ENCODE results near the gene AMFR.
"Not testable (repeated sequence)": the region's sequence is repeated elsewhere in the genome, so short reads cannot be mapped to it uniquely, and the experiment has no call there.

The AMFR gene

GRCh38 chr16:56399486-56399885 lies 25.9 kb downstream of the AMFR start:
- DNase-seq: no peak
- intact Hi-C loops (cut with DNase I): no loop called here

DNA sequence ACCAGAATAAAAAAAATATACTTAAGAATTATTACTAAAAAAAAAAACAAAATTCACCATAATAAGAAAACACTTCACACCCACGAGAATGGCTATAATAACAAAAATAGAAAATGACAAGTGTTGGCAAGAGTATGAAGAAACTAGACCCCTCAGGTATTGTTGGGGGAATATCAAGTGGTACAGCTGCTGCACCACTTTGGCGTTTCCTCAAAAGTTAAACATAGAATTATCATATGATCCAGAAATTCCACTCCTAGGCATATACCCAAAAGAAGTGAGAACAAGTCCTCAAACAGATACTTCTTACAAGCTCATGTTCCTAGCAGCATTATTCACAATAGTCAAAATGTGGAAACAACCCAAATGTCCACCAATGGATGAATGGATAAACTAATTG lies 26.3 kb downstream of the AMFR start:
- intact Hi-C loops (cut with DNase I): no loop called here
- no peak for DNase-seq

DNA sequence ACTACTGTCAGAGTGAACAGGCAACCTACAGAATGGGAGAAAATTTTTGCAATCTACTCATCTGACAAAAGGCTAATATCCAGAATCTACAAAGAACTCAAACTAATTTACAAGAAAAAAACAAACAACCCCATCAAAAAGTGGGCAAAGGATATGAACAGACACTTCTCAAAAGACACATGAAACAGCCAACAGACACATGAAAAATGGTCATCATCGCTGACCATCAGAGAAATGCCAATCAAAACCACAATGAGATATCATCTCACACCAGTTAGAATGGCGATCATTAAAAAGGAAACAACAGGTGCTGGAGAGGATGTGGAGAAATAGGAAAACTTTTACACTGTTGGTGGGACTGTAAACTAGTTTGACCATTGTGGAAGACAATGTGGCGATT lies 28.6 kb downstream of the AMFR start:
- intact Hi-C loops (cut with DNase I); DNase-seq: not testable (repeated sequence)

DNA sequence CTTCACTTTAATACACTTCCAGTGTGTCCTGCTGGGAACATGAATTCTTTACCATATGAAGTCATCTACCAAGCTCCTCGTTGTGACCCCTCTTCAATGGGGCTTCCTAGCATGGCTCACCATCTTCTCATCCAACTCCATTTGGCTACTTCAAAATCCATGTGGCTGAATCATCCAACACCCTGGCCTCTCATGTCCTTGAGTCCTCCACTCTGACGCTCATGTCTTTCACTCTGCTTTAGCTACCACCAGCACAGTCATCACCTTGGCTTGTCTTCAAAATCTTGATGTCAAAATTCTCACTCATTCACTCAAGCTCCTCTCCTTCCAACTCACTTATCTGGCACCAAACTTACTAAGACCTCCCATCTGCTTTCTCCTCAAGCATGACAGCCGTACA lies 35.8 kb downstream of the AMFR start:
- no peak for DNase-seq
- intact Hi-C loops (cut with DNase I): no loop called here

DNA sequence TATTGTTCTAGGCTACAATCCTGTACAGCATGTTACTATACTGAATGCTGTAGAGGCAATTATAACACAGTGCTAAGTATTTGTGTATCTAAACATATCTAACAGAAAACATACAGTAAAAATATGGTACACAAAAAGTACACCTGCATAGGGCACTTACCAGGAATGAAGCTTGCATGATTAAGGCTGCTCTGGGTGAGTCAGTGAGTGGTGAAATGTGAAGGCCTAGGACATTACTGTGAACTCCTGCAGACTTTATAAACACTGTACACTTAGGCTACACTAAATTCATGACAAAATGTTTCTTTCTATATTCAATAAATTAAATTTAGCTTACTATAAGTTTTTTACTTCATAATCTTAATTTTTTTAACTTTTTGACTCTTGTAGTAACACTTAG lies 37.1 kb downstream of the AMFR start:
- no peak for DNase-seq
- intact Hi-C loops (cut with DNase I): no loop called here

- intact Hi-C loops (cut with DNase I): no loop called here
- DNase-seq: no peak
Measured at GRCh38 chr16:56387396-56387795, 37.9 kb downstream of the AMFR start.

GRCh38 chr16:56384074-56384721 lies 41.1 kb downstream of the AMFR start:
- intact Hi-C loops (cut with DNase I): no loop called here
- no peak for DNase-seq

GRCh38 chr16:56382901-56383355 lies 42.4 kb downstream of the AMFR start:
- intact Hi-C loops (cut with DNase I): no loop called here
- DNase-seq: no peak

GRCh38 chr16:56382459-56382858 lies 42.9 kb downstream of the AMFR start:
- no peak for DNase-seq
- intact Hi-C loops (cut with DNase I): no loop called here

DNA sequence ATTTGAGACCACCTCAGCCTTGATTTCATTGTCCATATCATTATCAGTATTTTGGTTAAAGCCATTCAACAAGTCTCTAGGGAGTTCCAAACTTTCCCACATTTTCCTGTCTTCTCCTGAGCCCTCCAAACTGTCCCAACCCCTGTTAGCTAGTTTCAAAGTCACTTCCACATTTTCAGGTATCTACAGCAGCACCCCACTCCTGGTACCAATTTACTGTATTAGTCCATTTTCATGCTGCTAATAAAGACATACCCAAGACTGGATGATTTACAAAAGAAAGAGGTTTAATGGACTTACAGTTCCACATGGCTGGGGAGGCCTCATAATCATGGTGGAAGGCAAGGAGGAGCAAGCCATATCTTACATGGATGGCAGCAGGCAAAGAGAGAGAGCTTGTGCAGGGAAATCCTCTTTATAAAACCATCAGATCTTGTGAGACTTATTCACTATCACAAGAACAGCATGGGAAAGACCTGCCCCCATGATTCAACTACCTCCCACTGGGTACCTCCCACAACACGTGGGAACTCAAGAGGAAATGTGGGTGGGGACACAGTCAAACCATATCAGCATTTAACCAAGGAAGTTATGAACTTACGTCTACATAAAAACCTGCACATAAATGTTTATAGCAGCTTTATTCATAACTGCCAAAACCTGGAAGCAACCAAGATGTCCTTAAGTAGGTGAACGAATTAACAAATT lies 44.4 kb downstream of the AMFR start:
- intact Hi-C loops (cut with DNase I); DNase-seq: not testable (repeated sequence)

DNA sequence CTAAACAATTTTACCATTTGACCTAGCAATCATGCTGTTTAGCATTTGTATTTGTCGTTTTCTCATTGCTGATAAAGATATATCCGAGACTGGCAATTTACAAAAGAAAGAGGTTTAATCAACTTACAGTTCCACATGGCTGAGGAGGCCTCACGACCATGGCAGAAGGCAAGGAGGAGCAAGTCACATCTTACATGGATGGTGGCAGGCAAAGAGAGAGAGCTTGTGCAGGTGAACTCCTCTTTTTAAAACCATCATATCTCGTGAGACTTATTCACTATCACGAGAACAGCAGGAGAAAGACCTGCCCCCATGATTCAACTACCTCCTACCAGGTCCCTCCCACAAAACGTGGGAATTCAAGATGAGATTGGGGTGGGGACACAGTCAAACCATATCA lies 46.3 kb downstream of the AMFR start:
- DNase-seq; intact Hi-C loops (cut with DNase I): not testable (repeated sequence)

DNA sequence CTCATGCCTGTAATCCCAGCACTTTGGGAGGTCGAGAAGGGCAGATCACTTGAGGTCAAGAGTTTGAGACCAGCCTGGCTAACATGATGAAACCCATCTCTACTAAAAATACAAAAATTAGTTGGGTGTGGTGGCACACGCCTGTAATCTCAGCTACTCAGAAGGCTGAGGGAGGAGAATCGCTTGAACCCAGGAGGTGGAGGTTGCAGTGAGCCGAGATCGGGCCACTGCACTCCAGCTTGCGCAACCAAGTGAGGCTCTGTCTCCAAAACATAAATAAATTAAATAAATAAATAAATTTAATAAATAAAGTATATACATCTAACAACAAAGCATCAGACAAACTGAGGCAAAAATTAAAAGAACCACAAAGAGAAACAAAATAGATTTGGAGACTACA lies 49.6 kb downstream of the AMFR start:
- DNase-seq; intact Hi-C loops (cut with DNase I): not testable (repeated sequence)

DNA sequence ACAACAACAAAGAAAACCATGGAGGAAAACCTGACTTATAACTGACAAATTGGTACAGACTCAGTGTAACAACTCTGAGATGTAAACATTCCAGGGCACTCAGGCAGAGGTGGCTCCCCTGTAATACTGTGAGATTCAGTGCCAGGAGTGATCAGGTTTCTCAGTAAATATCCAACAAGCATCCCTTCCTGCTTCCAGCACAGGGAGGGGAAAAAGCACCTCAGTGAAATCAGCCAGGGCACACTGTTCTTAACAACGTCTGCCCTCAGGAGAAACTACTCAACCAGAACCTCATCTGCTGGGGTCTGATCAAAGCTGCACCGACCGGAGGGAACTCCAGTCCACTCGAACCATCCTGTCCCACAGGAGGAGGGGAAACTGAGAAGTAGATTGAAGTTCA lies 52.3 kb downstream of the AMFR start:
- no peak for DNase-seq
- intact Hi-C loops (cut with DNase I): no loop called here

DNA sequence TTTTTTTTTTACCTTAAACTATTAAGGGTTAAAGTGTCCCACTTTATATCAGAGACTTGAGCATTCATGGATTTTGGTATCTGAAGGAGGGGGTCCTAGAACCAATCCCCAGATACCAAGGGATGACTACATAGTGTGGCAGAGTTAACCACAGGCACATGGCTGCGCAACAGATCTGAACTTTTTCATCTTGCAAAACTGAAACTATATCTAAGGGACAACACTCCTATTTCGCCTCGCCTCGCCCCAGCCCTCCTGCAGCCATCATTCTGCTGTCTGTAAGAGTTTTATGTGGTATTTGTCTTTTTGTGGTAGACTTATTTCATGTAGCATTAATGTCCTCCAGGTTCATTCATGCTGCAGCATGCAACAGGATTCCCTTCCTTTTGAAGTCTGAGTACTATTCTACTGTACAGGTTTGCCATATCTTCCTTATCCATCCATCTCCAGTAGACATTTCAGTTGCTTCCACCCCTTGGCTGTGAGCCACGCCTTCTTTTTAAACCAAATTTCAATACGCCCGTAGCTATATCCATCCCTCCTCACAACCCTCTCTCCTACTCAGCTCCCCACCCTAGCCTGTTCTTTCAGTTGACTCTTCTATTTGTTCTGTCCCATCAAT lies 53.2 kb downstream of the AMFR start:
- DNase-seq: no peak
- intact Hi-C loops (cut with DNase I): no loop called here

DNA sequence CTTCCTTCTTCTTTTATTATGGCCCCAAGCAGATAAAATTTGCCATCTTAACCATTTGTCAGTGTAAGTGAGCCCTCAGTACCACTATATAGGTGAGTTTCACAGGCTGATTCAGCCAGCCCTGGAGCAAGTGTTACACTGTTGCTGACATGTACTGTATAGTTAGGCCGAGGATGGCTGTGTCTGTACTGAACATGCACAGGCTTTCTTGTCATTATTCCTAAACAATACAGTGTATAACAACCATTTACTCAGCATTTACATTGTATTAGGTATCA lies 53.7 kb downstream of the AMFR start:
- DNase-seq: no peak
- intact Hi-C loops (cut with DNase I): no loop called here

GRCh38 chr16:56370875-56371659 lies 54.3 kb downstream of the AMFR start:
- intact Hi-C loops (cut with DNase I): no loop called here
- DNase-seq: no peak

DNA sequence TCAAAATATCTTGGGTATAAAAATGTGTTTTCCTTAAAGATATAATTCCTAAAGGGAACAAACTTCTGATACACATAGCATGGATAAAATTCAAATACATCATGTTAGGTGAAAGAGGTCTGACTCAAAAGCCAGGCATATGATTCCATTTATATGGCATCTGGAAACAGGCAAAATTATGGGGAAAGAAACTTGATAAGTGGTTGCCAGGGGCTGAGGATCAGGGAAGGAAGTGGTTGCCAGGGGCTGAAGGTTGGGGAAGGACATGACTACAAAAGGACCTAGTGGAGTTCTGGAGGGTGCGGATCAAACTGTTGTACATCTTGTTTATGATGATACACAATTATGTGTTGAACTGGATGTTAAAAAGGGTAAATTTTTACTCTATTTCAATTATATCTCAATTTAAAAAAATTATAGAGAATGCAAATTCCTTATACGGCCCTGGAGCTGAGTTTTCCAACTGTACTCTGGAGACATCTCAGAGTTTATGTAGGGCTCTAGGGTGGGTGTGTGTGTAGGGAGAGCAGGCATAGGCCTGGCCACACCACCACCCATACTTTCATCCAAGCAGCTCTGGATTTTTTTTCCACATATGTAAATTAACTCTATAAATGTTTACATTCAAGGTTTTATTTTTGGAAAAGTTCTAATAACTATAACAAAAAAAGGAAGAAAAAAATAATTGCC lies 55.0 kb downstream of the AMFR start:
- intact Hi-C loops (cut with DNase I): no loop called here
- DNase-seq: no peak

DNA sequence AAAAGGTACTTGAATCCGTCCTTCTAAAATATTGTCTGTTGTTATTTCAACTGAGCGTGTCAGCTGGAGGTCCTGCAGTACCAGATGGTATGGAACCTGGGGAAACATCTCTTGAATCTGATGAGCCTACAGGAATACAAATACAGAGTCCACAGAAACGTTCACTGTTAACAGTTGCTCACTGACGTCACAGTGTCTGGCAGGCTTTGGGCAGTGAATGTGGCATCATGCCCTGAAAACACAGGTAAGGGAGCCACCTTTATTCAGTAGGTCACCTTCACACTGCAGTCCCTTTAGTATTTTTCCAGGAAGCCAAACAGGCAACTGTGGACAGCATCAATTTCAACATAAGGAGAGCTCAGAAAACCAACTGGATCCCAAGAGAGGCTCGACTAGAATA lies 56.1 kb downstream of the AMFR start:
- DNase-seq: no peak
- intact Hi-C loops (cut with DNase I): no loop called here

- no peak for DNase-seq
Measured at GRCh38 chr16:56368545-56368944, 56.8 kb downstream of the AMFR start.

GRCh38 chr16:56367764-56368163 lies 57.6 kb downstream of the AMFR start:
- no peak for DNase-seq
- intact Hi-C loops (cut with DNase I): no loop called here

More at GRCh38 chr16:56368545-56368944, 56.8 kb downstream of the AMFR start:
- intact Hi-C loops (cut with DNase I): no loop called here

GRCh38 chr16:56366945-56367344 lies 58.4 kb downstream of the AMFR start:
- intact Hi-C loops (cut with DNase I): no loop called here
- no peak for DNase-seq
